ENCODE data around the gene GRK6. TPM values are rescaled to one million over a fixed set of nuclear protein-coding genes. Genes with fewer than 3 reads are reported as not detected.

Gene GRK6
- total RNA-seq, 1 donor from 2014 or later = 46.4 TPM

DNA sequence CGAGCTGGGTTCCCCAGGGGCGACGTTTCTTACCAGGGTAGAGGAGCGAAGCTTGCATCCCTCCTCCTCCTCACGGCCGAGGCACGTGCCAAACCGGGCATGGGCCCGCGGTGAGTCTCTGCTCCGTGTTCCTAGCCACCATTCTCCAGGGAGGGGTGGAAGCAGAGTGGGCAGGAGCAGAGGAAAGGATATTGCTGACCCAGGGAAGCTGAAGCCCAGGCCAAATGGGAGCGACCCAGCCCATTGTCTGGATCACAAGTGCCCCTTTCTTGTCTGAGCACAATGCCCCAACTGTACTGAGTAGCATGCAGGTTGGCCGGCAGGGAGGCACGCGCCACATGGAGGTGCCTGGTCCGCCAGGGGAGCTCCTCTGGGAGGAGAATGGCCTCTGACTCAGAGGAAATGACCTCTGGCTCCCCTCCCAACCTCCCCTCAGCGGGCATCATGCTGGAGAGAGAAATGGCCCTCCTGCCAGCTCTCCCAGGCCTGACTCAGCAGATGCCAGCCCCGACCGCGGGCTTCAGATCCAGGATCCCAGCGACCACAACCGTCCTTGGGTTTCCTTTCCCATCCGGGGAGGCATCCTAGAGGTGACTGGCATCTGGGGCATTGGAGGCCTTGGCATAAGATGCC is 21.3 kb downstream of the GRK6 start:
- Histone ChIP-seq H3K4me3 (ENCODE audit: low read depth, low read length) (peak overlapping the region; percentile 58), H3K27me3 (ENCODE audit: control insufficient read depth, insufficient read depth, low read length) (no peaks in the 10 kb centered on the region), H3K36me3 (ENCODE audit: control insufficient read depth, insufficient read depth, low read length) (no peaks in the 10 kb centered on the region)
- TF ChIP-seq CTCF (IDR thresholded peaks at IDR 0.05; ENCODE audit: insufficient read depth, low read length, poor library complexity, severe bottlenecking) = no peak
- DNase-seq (ENCODE audit: low read depth) = peak; percentile 79

- Histone ChIP-seq H3K27me3 (ENCODE audit: control insufficient read depth, insufficient read depth, low read length) (no peaks in the 10 kb centered on the region), H3K36me3 (ENCODE audit: control insufficient read depth, insufficient read depth, low read length) (no peaks in the 10 kb centered on the region), H3K4me3 (ENCODE audit: low read depth, low read length) (no peak overlapping the region)
- no peak for TF ChIP-seq CTCF (IDR thresholded peaks at IDR 0.05; ENCODE audit: insufficient read depth, low read length, poor library complexity, severe bottlenecking)
- no peak for DNase-seq (ENCODE audit: low read depth)
These were observed 21.9 kb downstream of the GRK6 start for GRCh38 chr5:177448244-177448950.

- TF ChIP-seq CTCF (IDR thresholded peaks at IDR 0.05; ENCODE audit: insufficient read depth, low read length, poor library complexity, severe bottlenecking) = no peak
- no peak overlapping the region for H3K4me3 ChIP-seq (ENCODE audit: low read depth, low read length)
- no peaks in the 10 kb centered on the region for H3K27me3 ChIP-seq (ENCODE audit: control insufficient read depth, insufficient read depth, low read length)
- DNase-seq (ENCODE audit: low read depth) = no peak
- no peaks in the 10 kb centered on the region for H3K36me3 ChIP-seq (ENCODE audit: control insufficient read depth, insufficient read depth, low read length)
These were observed 22.9 kb downstream of the GRK6 start for GRCh38 chr5:177449140-177450061.

GRCh38 chr5:177450667-177451424 is 24.4 kb downstream of the GRK6 start:
- TF ChIP-seq CTCF (IDR thresholded peaks at IDR 0.05; ENCODE audit: insufficient read depth, low read length, poor library complexity, severe bottlenecking) = no peak
- no peak overlapping the region for H3K4me3 ChIP-seq (ENCODE audit: low read depth, low read length)
- no peaks in the 10 kb centered on the region for H3K27me3 ChIP-seq (ENCODE audit: control insufficient read depth, insufficient read depth, low read length)
- H3K36me3 ChIP-seq (ENCODE audit: control insufficient read depth, insufficient read depth, low read length) = no peaks in the 10 kb centered on the region
- DNase-seq (ENCODE audit: low read depth) = no peak

- TF ChIP-seq CTCF (IDR thresholded peaks at IDR 0.05; ENCODE audit: insufficient read depth, low read length, poor library complexity, severe bottlenecking) = no peak
- H3K27me3 ChIP-seq (ENCODE audit: control insufficient read depth, insufficient read depth, low read length) = no peaks in the 10 kb centered on the region
- no peaks in the 10 kb centered on the region for H3K36me3 ChIP-seq (ENCODE audit: control insufficient read depth, insufficient read depth, low read length)
- no peak for DNase-seq (ENCODE audit: low read depth)
- no peak overlapping the region for H3K4me3 ChIP-seq (ENCODE audit: low read depth, low read length)
These were observed 26.5 kb downstream of the GRK6 start for GRCh38 chr5:177452688-177453638.

Data from kidney epithelial cell (primary cell).